HG02973 (cell line): ENCODE data around the gene LMCD1.

Experiments used
- ATAC-seq: cut with Tn5 transposase; IDR thresholded peaks from one replicate; pipeline ENCODE4 v1.9.1; 2021; ENCODE audit warnings: moderate library complexity; ENCODE audit not compliant: unreplicated experiment

LMCD1 gene

GRCh38 chr3:8530581-8530980 lies 29.0 kb downstream of the LMCD1 start:
- no peak for ATAC-seq

- no peak for ATAC-seq
These were observed 30.7 kb downstream of the LMCD1 start for GRCh38 chr3:8532251-8532871.

GRCh38 chr3:8536096-8537056 lies 34.8 kb downstream of the LMCD1 start:
- no peak for ATAC-seq

- no peak for ATAC-seq
These were observed 35.8 kb downstream of the LMCD1 start for GRCh38 chr3:8537440-8537839.

GRCh38 chr3:8538223-8538622 lies 36.6 kb downstream of the LMCD1 start:
- no peak for ATAC-seq

- ATAC-seq, result no peak
These were observed 37.3 kb downstream of the LMCD1 start for GRCh38 chr3:8538913-8539312.

GRCh38 chr3:8539419-8539818 lies 37.8 kb downstream of the LMCD1 start:
- ATAC-seq, result no peak

GRCh38 chr3:8540456-8540855 lies 38.8 kb downstream of the LMCD1 start:
- no peak for ATAC-seq

- ATAC-seq, result no peak
These were observed 39.9 kb downstream of the LMCD1 start for GRCh38 chr3:8541486-8541885.

- no peak for ATAC-seq
These were observed 40.8 kb downstream of the LMCD1 start for GRCh38 chr3:8542190-8543135.

GRCh38 chr3:8546609-8547008 lies 45.0 kb downstream of the LMCD1 start:
- ATAC-seq, result no peak

- no peak for ATAC-seq
These were observed 47.1 kb downstream of the LMCD1 start for GRCh38 chr3:8548502-8549275.

GRCh38 chr3:8549354-8549753 lies 47.7 kb downstream of the LMCD1 start:
- no peak for ATAC-seq

- no peak for ATAC-seq
These were observed 49.0 kb downstream of the LMCD1 start for GRCh38 chr3:8550611-8551010.

- ATAC-seq, result no peak
These were observed 50.7 kb downstream of the LMCD1 start for GRCh38 chr3:8552223-8552762.

- ATAC-seq, result no peak
These were observed 51.8 kb downstream of the LMCD1 start for GRCh38 chr3:8553405-8553804.

- no peak for ATAC-seq
These were observed 53.1 kb downstream of the LMCD1 start for GRCh38 chr3:8554696-8555095.

GRCh38 chr3:8555113-8555661 lies 53.6 kb downstream of the LMCD1 start:
- ATAC-seq, result no peak

- no peak for ATAC-seq
These were observed 54.3 kb downstream of the LMCD1 start for GRCh38 chr3:8555725-8556472.
